HUDEP-2 (cell line): Measurements from ENCODE around the gene BROX.
"Not testable (repeated sequence)": the region's sequence is repeated elsewhere in the genome, so short reads cannot be mapped to it uniquely, and the experiment has no call there.

ENCODE experiments used
- DNase-seq, 76 experiments: peaks; one replicate each; lab custom pipeline; 2025; ENCODE audit not compliant: unreplicated experiment in 76 of 76; lab: John Stamatoyannopoulos, UW

The BROX gene

GRCh38 chr1:222728746-222729145, 16.4 kb downstream of the BROX start:
- DNase-seq, result no peak

GRCh38 chr1:222730866-222731265, 18.5 kb downstream of the BROX start:
- DNase-seq, result no peak

GRCh38 chr1:222732216-222733159, 20.1 kb downstream of the BROX start:
- DNase-seq, result no peak

GRCh38 chr1:222734740-222735139, 22.4 kb downstream of the BROX start:
- no peak for DNase-seq

- DNase-seq, result no peak
Observed at GRCh38 chr1:222736470-222736869, 24.1 kb downstream of the BROX start.

GRCh38 chr1:222736972-222737371, 24.6 kb downstream of the BROX start, which contains the start of gene FAM177B:
FAM177B (plus strand) TSS chr1:222737202; CDS start chr1:222746546, 9,344 bp downstream.
- DNase-seq, result no peak

GRCh38 chr1:222739465-222739864, 27.1 kb downstream of the BROX start:
- no peak for DNase-seq

- DNase-seq, result no peak
Observed at GRCh38 chr1:222739929-222740328, 27.6 kb downstream of the BROX start.

GRCh38 chr1:222741630-222742457, 29.5 kb downstream of the BROX start:
- not testable (repeated sequence) for DNase-seq

GRCh38 chr1:222749927-222750326, 37.6 kb downstream of the BROX start:
- DNase-seq, result no peak

- no peak for DNase-seq
Observed at GRCh38 chr1:222750651-222751050, 38.3 kb downstream of the BROX start.

- no peak for DNase-seq
Observed at GRCh38 chr1:222751255-222751654, 38.9 kb downstream of the BROX start.

GRCh38 chr1:222754366-222755139, 42.2 kb downstream of the BROX start:
- no peak for DNase-seq

- no peak for DNase-seq
Observed at GRCh38 chr1:222757646-222758268, 45.4 kb downstream of the BROX start.

GRCh38 chr1:222759451-222760035, 47.2 kb downstream of the BROX start:
- DNase-seq, result no peak

- DNase-seq, result no peak
Observed at GRCh38 chr1:222761083-222761482, 48.7 kb downstream of the BROX start.

- not testable (repeated sequence) for DNase-seq
Observed at GRCh38 chr1:222762178-222762577, 49.8 kb downstream of the BROX start.

GRCh38 chr1:222767152-222767571, 54.8 kb downstream of the BROX start:
- DNase-seq, result no peak

- DNase-seq, result no peak
Observed at GRCh38 chr1:222768592-222768991, 56.2 kb downstream of the BROX start.

GRCh38 chr1:222769181-222769580, 56.8 kb downstream of the BROX start:
- DNase-seq, result peak in 6 of 76 experiments; percentile 3 to 28 (median 10)
